HEK293T (cell line): ENCODE measurements around the gene LPIN1.

Source experiments
- BHLHE40 ChIP-seq: fragments of 450-650 bp; IDR thresholded peaks from 2 replicates; pipeline ENCODE4 v1.6.1; 2016; ENCODE audit warnings: mild to moderate bottlenecking, moderate library complexity, borderline replicate concordance
- ELF4 ChIP-seq: fragments of 450-650 bp; IDR thresholded peaks from 2 replicates; pipeline ENCODE4 v1.6.1; 2017; ENCODE audit warnings: antibody characterized with exemption
- FOXA1 ChIP-seq: fragments of 450-650 bp; IDR thresholded peaks from 2 replicates; pipeline ENCODE4 v1.6.1; 2016; ENCODE audit warnings: mild to moderate bottlenecking
- FOXK2 ChIP-seq: fragments of 450-650 bp; IDR thresholded peaks from 2 replicates; pipeline ENCODE4 v1.6.1; 2016; ENCODE audit warnings: mild to moderate bottlenecking
- FOXM1 ChIP-seq: fragments of 450-650 bp; IDR thresholded peaks from 2 replicates; pipeline ENCODE4 v1.6.1; 2017; ENCODE audit warnings: mild to moderate bottlenecking, borderline replicate concordance
- L3MBTL2 ChIP-seq: fragments of 450-650 bp; conservative IDR thresholded peaks from 2 replicates; pipeline ENCODE4 v1.6.1; 2016; ENCODE audit warnings: mild to moderate bottlenecking
- NFRKB ChIP-seq: fragments of 450-650 bp; IDR thresholded peaks from 2 replicates; pipeline ENCODE4 v1.6.1; 2016; ENCODE audit warnings: mild to moderate bottlenecking, moderate library complexity
- PKNOX1 ChIP-seq: fragments of 450-650 bp; IDR thresholded peaks from 2 replicates; pipeline ENCODE4 v1.6.1; 2016
- SP1 ChIP-seq: fragments of 450-650 bp; IDR thresholded peaks from 2 replicates; pipeline ENCODE4 v1.6.1; 2017
- SUZ12 ChIP-seq: fragments of 450-650 bp; IDR thresholded peaks from 2 replicates; pipeline ENCODE4 v1.6.1; 2016; ENCODE audit warnings: mild to moderate bottlenecking
- TARDBP ChIP-seq: fragments of 450-650 bp; IDR thresholded peaks from 2 replicates; pipeline ENCODE4 v1.6.1; 2016
- ZNF384 ChIP-seq: fragments of 450-650 bp; IDR thresholded peaks from 2 replicates; pipeline ENCODE4 v1.6.1; 2016

GRCh38 chr2:11812466-11813248 lies 66.2 kb downstream of the LPIN1 start:
- TF ChIP-seq NFRKB (no peak), FOXM1 (no peak), PKNOX1 (no peak), L3MBTL2 (no peak), SP1 (no peak), FOXA1 (no peak), FOXK2 (no peak), ZNF384 (no peak), TARDBP (no peak), ELF4 (no peak), BHLHE40 (no peak), SUZ12 (no peak)
